ENCODE results near the gene ZFYVE19.

GRCh38 chr15:40770147-40770721, 36.7 kb upstream of the ZFYVE19 start:
- no peak for TF ChIP-seq CTCF (conservative IDR thresholded peaks at IDR 0.05; ENCODE audit: low read length)
- TF ChIP-seq EZH2phosphoT487 (IDR thresholded peaks at IDR 0.05; ENCODE audit: borderline replicate concordance, low read depth, low read length) = no peak

Data from OCI-LY7 (cell line).